Keratinocyte (primary cell): ENCODE results near the gene KIFAP3.
"Not testable (repeated sequence)": the region's sequence is repeated elsewhere in the genome, so short reads cannot be mapped to it uniquely, and the experiment has no call there.

ENCODE experiments used
- EZH2 ChIP-seq: IDR thresholded peaks from one replicate; pipeline ENCODE4 v1.6.1; 2012; ENCODE audit warnings: inconsistent platforms, mild to moderate bottlenecking, low read length, moderate library complexity
- TF ChIP-seq, protein P1 (sequence below), 3 experiments: IDR thresholded peaks in 1 of 3; conservative IDR thresholded peaks in 1 of 3; optimal IDR thresholded peaks in 1 of 3; 2 replicates in 2 of 3; 3 replicates in 1 of 3; pipeline versions ENCODE3 to v1.5.1; 2011; ENCODE audit warnings: low read length in 3 of 3, mild to moderate bottlenecking in 3 of 3, moderate library complexity in 2 of 3, control low read depth in 1 of 3, inconsistent platforms in 1 of 3; ENCODE audit not compliant: insufficient read depth in 2 of 3; ENCODE audit errors: extremely low read depth in 1 of 3

GRCh38 chr1:170113140-170113539, 38.6 kb upstream of the KIFAP3 start:
- TF ChIP-seq, protein P1, sequence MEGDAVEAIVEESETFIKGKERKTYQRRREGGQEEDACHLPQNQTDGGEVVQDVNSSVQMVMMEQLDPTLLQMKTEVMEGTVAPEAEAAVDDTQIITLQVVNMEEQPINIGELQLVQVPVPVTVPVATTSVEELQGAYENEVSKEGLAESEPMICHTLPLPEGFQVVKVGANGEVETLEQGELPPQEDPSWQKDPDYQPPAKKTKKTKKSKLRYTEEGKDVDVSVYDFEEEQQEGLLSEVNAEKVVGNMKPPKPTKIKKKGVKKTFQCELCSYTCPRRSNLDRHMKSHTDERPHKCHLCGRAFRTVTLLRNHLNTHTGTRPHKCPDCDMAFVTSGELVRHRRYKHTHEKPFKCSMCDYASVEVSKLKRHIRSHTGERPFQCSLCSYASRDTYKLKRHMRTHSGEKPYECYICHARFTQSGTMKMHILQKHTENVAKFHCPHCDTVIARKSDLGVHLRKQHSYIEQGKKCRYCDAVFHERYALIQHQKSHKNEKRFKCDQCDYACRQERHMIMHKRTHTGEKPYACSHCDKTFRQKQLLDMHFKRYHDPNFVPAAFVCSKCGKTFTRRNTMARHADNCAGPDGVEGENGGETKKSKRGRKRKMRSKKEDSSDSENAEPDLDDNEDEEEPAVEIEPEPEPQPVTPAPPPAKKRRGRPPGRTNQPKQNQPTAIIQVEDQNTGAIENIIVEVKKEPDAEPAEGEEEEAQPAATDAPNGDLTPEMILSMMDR (optimal IDR thresholded peaks at IDR 0.05 in 1 of 3, IDR thresholded peaks at IDR 0.05 in 1 of 3, conservative IDR thresholded peaks at IDR 0.05 in 1 of 3; ENCODE audit: extremely low read depth in 1 of 3, insufficient read depth in 2 of 3, low read length in 3 of 3): not testable (repeated sequence)
- not testable (repeated sequence) for TF ChIP-seq EZH2
